NCI-H446 (cell line): Measurements from ENCODE around the gene CACFD1.
A peak's percentile ranks its signal among the peaks of the same experiment; 100 is the strongest.
"Not testable (repeated sequence)": the region's sequence is repeated elsewhere in the genome, so short reads cannot be mapped to it uniquely, and the experiment has no call there.

Experiments
- DNase-seq, 2 experiments: peaks; one replicate each; lab custom pipeline; 2025; lab: John Stamatoyannopoulos, UW

The CACFD1 gene

DNA sequence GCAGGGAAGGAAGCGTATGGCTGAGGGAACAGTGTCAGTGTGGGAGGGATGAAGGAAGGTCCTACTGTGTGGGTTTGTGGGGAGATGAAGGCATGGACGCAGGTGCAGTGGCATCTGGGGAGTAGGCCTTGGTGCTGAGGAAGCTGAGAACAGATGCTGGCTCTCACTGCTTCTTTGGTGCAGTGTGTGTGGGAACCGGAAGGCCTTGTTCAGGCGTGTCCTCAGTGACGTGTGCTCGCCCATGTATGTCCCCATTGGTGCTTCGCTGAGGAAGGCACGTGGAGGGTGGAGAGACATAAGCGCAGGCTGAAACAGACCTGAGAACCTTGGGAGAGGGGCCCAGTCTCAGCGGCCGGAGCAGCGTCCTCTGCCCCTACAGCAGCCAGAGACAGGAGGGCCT, 18.9 kb upstream of the CACFD1 start:
- DNase-seq, result no peak

DNA sequence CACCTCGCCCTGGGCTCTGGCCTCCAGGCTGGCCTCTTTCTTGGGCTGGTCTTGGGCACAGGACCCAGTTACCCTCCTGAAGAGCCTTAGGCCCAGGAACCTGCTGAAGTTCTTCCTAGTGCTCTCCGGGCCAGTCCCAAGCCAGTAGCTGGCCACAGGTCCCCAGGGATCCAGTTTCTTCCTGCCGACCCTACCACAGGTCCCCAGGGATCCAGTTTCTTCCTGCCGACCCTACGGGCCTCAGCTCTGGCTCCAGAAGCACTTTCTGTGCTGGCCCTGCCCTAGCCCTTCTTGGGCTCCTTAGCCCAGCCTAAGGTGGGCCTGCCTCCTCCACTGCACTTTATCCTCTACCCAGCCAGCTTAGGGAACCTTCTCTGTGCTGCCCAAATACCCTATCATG, 18.2 kb upstream of the CACFD1 start:
- DNase-seq, result no peak

DNA sequence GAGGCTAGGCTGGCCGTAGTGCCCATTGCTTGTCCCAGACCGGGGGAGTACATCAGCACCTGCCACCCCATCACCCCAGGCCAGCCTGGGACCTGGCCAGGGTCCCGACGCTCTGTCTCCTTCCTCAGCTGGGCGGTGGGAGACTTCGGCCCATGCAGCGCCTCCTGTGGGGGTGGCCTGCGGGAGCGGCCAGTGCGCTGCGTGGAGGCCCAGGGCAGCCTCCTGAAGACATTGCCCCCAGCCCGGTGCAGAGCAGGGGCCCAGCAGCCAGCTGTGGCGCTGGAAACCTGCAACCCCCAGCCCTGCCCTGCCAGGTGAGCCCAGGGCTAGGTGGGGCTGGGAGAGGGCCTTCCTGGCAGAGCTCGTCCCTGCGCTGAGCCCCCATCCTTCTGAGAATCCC, 16.5 kb upstream of the CACFD1 start:
- no peak for DNase-seq

DNA sequence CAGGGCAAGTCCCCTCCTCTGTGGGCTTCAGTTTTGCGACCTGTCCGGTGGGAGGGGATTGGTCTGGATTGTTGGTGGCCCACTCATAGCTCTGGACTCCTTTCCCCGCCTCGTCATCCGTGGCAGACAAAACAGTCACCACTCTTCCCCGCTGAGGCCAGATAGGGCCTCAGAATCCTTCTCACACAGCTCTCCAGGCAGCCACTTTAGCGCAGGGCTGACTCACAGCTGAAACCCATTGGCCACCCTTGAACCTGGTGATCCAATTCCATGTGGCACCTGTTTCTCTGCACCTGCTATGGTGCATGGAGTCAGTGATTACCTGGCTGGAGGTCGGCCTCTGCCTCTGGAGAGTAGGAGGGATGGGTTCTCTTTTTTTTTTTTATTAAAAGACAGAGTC, 15.8 kb upstream of the CACFD1 start:
- DNase-seq, result no peak

DNA sequence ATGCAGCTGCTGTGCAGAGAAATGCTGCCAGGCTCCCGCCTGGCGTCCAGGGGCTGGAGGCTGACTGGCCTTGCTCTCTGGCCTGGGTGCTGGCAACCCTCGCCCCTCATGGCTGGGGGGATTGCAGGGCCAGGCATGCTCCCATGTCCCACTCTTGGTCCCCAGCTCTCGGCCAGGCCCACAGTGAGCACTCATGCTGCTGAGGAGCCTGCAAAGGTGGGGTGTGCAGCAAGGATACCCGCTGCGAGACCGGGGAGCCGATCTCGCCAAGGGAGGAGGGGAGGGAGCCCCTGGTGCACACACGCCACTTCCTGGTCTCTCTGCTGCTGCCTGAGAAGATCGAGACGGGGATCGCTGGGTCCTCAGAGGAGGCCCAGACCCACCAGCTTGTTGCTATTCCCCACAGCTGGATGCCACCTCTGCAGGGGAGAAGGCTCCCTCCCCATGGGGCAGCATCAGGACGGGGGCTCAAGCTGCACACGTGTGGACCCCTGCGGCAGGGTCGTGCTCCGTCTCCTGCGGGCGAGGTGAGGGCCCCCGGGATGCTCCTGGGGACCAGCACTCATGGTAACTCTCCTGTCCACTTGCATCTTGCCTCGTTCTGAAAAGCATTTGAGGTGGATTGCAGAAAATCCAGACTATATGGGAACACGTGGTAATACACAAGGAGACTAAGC, 14.3 kb upstream of the CACFD1 start:
- DNase-seq, result no peak

DNA sequence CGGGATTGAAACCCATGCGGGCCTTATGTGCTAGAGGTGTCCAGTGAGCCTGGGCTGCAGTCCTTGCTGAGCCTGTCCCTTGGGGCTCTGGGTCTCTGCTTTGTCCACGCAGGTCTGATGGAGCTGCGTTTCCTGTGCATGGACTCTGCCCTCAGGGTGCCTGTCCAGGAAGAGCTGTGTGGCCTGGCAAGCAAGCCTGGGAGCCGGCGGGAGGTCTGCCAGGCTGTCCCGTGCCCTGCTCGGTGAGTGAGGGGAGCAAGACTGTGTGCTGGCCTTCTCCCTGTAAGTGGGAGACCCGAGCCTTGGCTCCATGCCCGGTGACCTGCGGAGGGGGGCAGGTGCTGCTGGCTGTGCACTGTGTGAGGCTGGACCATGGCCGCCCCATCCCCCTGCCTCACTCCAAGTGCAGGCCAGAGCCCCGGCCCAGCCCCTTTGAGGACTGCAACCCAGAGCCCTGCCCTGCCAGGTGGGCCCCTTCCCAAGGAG, 11.2 kb upstream of the CACFD1 start:
- DNase-seq, result no peak

DNA sequence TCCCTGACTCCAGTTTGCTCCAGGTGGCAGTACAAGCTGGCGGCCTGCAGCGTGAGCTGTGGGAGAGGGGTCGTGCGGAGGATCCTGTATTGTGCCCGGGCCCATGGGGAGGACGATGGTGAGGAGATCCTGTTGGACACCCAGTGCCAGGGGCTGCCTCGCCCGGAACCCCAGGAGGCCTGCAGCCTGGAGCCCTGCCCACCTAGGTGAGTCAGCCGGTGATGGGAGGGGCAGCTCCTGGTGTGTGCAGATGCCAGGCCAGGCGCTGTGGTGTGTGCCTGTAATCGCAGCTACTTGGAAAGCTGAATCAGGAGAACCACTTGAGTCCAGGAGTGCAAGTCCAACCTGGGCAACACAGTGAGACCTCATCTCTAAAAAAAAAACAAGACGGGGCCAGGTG, 10.0 kb upstream of the CACFD1 start:
- no peak for DNase-seq

DNA sequence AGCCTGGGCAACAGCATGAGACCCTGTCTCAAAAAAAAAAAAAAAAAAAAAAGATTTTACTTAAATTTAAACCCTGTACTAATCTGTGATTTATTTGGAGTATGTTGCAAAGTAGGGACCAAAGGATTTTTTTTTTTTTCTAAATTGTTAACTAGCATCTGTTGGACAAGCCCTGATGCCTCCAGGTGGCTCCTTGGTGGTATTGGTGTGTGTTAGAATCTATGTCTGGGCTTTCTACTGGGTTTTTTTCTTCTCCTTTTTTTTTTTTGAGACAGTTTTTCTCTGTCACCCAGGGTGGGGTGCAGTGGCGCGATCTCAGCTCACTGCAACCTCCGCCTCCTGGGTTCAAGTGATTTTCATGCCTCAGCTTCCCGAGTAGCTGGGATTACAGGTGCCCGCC, 7.9 kb upstream of the CACFD1 start:
- DNase-seq, result not testable (repeated sequence)

DNA sequence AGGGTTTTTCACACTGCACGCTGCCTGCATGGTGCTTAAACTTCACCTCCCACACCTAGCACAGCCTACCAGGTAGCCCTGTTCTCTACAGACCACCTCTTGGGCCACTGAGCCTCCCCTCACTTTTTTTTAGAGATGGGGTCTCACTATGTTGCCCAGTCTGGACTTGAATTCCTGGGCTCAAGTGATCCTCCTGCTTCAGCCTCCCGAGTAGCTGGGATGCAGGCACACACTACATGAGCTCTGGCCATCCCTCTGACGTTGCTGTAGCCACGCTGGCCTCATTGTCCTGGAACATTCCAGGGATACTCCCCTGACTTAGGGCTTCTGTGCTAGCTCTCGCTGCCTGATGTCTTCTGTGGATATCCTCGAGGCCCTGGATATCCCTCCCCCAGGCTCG, 7.2 kb upstream of the CACFD1 start:
- no peak for DNase-seq

DNA sequence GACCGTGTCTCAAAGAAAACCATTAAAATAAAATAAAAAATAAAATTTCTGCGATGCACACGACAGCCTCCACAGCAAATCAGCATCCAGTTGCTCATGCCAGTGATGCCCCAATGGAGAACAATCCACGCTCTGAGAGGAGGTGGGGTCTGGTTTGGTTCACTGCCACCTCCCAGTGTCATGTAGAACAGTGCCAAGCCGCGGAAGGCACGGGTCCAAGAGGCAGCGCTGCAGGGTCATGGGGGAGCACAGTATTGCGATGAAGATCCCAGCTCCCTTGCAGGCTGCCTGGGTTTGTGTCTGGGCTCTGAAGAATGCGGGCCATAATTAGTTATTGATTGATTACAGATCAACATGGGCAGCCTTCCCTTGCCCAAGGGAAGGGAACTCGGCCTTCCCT, 6.1 kb upstream of the CACFD1 start:
- peak in 1 of 2 experiments; percentile 23 for DNase-seq

DNA sequence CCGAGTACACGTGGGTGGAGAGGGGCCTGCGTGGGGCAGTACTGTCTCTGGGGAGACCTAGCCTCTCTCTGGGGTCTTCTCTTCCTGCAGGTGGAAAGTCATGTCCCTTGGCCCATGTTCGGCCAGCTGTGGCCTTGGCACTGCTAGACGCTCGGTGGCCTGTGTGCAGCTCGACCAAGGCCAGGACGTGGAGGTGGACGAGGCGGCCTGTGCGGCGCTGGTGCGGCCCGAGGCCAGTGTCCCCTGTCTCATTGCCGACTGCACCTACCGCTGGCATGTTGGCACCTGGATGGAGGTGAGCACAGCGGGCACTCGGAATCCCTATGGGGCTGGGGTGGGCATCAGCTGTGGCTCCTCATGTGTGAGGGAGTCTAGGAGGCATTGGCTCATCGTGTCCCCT, 5.5 kb upstream of the CACFD1 start:
- no peak for DNase-seq

DNA sequence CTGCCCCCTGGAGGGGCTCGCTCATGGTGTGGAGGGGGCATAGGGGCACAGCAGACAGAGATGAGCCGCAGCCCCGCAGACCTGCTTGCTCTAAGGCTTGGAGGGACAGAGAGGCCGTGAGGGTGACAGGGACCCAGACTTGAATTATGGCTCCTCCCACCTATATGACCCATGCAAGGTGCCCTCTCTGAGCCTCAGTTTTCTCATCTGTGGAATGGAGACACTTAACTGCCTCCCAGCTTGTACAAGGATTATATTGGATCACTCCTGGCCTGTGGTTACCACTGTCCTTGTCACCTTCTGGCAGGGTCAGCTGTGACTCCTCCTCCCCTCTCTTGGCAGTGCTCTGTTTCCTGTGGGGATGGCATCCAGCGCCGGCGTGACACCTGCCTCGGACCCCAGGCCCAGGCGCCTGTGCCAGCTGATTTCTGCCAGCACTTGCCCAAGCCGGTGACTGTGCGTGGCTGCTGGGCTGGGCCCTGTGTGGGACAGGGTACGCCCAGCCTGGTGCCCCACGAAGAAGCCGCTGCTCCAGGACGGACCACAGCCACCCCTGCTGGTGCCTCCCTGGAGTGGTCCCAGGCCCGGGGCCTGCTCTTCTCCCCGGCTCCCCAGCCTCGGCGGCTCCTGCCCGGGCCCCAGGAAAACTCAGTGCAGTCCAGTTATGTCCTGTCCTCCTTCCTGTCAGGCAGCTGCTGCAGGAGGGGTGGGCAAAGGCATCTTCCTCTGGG, 4.7 kb upstream of the CACFD1 start:
- DNase-seq, result no peak

DNA sequence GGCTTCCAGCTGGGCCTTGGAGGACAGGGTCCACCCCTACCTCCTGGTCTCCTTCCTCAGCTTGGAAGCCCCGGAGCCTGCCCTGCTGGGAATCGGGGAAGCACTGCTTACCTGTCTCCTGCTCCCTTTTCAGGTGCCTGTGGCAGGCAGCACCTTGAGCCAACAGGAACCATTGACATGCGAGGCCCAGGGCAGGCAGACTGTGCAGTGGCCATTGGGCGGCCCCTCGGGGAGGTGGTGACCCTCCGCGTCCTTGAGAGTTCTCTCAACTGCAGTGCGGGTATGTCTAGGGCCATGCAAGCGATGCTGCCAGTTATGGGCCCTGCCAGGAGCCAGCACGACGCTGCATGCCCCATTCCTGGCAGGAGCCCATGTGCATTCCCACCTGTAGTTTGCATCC, 3.8 kb upstream of the CACFD1 start:
- DNase-seq, result no peak

DNA sequence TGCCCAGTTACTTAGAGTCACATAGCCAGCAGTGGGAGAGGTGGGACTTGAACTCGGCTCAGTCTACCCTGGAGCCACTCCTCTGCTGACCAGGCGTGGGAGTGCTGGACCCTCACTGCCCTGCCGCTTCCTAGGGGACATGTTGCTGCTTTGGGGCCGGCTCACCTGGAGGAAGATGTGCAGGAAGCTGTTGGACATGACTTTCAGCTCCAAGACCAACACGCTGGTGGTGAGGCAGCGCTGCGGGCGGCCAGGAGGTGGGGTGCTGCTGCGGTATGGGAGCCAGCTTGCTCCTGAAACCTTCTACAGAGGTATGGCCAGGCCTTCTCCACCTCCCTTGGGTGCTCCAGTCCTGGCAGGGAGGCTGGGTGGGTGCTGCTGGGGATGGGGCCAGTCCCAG, 3.4 kb upstream of the CACFD1 start:
- no peak for DNase-seq

DNA sequence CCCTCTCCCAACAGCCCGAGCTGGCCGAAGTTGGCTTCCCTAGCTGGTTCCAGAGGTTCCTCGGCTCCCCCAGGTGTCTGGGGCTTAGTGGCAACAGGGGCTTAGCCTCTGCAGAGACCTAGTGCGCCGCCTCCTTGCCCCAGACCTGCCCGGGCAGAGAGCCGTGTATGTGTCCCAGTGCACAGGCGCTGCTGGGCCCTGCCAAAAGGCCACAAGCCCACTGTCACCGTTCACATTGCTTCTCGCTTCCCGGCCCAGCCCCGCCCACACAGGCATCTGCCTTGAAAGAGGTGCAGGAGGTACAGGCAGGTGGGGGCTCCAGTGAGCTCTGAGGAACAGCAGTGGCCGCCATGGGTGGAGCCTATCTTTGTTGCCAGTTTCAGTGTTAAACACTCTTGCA, 2.5 kb upstream of the CACFD1 start:
- DNase-seq, result no peak

DNA sequence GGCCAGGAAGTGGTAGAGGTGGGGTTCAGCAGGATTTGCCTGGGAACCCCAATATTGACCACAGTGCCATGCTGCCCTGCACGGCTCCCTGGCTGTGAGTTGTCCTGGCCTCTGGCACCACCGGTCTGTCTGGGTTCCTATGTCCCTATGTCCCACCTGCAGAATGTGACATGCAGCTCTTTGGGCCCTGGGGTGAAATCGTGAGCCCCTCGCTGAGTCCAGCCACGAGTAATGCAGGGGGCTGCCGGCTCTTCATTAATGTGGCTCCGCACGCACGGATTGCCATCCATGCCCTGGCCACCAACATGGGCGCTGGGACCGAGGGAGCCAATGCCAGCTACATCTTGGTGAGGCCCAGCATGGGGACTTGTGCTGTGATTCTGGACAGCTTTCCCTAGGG, 2.0 kb upstream of the CACFD1 start:
- DNase-seq, result no peak

DNA sequence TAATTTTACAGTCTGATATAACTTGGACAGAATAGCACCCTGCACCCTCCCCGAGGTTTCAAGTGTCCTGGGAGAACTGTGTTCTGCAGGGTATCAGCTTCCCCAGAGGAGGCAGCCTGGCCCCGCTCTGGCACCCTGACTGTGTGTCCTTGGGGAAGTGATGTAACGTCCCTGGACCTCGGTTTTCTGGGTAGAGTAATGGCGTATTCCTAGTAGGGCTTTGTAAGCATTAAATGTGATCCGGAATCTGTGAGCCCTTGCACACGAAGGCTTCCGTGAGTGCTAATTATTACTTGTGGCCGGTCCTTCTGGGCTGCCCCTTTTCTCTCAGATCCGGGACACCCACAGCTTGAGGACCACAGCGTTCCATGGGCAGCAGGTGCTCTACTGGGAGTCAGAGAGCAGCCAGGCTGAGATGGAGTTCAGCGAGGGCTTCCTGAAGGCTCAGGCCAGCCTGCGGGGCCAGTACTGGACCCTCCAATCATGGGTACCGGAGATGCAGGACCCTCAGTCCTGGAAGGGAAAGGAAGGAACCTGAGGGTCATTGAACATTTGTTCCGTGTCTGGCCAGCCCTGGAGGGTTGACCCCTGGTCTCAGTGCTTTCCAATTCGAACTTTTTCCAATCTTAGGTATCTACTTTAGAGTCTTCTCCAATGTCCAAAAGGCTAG, 1.0 kb upstream of the CACFD1 start:
- DNase-seq, result no peak

DNA sequence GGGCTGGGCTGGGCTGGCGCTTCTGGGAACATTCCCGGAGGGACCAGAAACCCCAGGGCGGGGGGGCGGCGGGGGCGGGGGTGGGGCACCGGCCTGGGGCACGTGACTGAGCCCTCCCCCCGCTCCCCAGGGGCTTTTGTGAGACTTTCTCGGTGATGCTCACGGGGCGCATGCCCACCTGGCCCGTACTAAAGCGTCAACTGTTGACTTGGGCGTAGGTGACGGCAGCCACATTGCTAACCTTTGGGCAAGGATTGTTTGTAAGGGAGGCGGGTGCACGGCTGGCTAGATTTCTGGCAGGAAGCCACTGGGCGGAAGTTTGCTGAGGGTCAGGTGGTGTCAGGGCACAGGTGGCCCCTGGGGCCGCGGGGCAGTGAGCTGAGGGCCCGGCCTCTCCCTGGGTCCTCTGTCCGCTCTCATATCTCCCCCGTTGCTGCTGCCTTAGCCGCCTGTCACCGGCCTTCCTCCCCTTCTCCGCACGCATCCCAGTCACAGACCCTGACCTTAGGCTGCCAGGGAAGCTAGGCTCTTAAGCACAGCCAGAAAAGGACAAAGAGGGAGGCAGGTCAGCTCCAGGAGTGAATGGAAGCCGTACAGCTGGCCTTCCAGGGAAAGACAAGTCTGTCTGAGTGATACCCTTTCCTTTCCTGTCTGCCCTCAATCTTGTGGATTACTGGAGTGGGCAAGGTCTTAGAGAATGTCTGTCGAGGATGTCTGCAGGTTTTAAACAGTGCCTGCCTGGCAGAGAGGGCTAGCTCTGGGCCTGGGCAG, 812 bp downstream of the CACFD1 start:
- DNase-seq, result peak in 1 of 2 experiments; percentile 18

DNA sequence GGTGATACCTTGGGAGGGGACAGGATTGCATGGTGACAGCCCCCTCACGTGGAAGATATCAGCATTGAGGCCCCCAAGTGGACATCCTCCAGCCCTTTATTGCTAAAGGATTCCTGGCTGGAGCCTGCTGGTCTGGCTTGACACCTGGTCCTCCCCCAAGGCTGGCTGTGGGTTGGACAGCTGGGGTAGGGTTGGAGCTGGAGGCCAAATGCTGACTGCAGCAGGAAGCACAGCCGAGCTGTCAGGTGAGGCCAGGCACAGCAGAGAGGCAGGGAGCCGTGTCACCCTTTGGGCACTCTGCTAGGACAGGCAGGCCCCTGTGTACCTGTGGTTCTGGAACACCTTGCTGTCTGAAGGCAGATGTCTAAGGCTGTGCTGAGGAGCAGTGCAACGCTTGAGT, 2.2 kb downstream of the CACFD1 start:
- DNase-seq, result no peak

DNA sequence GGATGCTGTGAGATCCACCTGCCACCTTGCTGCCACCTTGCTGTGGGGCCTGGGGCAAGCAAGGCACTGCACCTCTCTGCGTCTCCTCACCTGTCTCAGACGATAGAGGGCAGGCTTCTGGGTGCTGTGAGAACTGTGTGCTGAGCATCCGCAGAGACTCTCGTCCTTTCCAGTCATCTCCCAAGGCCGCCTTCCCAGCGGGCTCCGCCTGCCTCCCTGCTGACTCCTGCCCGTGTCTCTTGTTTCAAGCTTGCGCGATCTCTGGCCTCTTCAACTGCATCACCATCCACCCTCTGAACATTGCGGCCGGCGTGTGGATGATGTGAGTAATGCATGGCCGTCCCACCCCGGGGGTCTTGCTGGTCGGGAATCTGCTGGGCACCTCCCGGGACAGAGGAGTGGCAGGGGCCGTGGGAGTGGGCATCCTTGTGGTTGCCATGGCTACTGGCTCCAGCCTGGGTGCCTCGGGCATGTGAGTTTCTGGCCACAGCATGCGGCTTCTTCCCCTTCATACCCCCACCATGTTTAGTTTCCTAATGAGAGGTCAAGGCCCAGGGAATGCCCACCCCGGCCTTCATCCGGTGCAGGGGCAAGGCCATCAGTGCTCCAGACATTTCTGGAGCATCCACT, 3.6 kb downstream of the CACFD1 start:
- DNase-seq, result no peak

DNA sequence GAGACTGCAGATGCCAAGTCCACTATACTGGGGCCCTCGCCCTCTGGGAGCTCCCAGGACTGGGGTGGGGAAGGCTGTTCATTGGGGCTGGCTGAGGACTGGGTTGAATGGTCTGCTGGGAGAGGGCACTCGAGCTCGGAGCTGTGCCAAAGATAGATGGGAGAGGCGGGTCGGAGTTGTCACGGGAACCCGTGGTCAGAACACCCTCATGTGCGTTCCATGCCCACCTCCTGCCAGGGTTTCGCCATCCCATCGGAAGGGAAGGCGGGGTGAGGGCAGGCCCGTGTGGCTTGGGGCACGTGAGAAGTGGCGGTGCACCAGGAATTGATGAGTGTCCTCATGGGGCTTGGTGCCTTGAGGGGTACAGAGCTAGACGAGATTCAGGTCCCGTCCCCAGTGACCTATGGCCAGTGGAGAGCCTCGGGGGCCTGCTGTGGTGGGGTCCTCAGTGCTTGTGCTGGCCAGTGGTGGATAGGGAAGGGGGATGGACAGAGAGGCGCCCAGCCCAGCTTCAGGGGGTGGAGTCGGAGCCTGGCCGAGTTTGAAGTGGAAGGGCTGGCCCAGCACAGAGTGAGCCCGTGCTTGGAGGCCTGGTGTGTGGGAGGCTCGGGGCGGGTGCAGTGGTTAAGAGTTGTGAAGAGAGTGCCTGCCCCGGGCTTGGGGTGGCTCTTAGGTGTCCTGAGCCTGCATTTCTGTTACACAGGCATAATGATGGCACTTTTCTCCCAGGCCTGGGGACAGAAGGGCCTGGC, 4.3 kb downstream of the CACFD1 start:
- DNase-seq, result no peak
